OCI-LY1 (cell line): ENCODE data around the gene SLC12A5.

Experiments
- CTCF ChIP-seq: fragments of 200-600 bp; sonication (generic), shearing (Covaris generic); IDR thresholded peaks from 2 replicates; pipeline ENCODE4 v1.5.1; 2017; ENCODE audit warnings: mild to moderate bottlenecking, antibody characterized with exemption, low read length, moderate library complexity, mixed read lengths
- EZH2 ChIP-seq: fragments of 200-600 bp; sonication (generic), shearing (Covaris generic); IDR thresholded peaks from 2 replicates; pipeline ENCODE4 v1.8.0; 2017; ENCODE audit warnings: borderline replicate concordance, mixed run types, mild to moderate bottlenecking, antibody characterized with exemption, low read length, moderate library complexity, mixed read lengths

DNA sequence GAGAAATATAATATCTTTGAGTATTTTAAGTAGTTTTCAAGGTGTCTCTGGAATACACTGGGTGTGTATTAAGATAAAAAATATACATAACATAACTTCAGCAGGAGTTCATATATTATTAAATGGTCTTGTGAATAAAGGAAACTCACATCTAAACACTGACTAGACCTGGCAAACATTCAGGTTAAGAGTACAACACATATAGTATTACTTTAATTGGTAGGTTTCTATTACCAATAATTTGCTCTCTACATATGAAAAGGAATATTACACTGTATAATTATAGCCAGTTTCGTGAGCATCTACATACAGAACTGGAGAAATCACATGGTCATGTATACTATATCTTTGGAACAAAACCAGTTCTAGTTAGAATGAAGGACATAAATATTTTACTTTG, 52.1 kb downstream of the SLC12A5 start:
- TF ChIP-seq EZH2 (no peak), CTCF (no peak)
